Jurkat, Clone E6-1 (cell line): ENCODE measurements around the gene ADAM19. TPM values are rescaled to one million over a fixed set of nuclear protein-coding genes. Genes with fewer than 3 reads are reported as not detected.

Experiments used
- DNase-seq: peaks from one replicate; pipeline ENCODE4 v3.0.0-alpha.2; 2011; ENCODE audit warnings: low read depth, low spot score
- H3K4me3 ChIP-seq: 2 replicates; pipeline ENCODE4 v1.5.1; 2011; ENCODE audit warnings: mild to moderate bottlenecking, low read length, control low read depth, moderate library complexity
- polyA plus RNA-seq: library from polyadenylated mRNA; unstranded; fragments of >200 nt; gene quantifications from one replicate; pipeline ENCODE4 v1.2.1, GENCODE V29; 2012; ENCODE audit warnings: missing spikeins; ENCODE audit not compliant: insufficient read length, insufficient read depth

Gene ADAM19, protein sequence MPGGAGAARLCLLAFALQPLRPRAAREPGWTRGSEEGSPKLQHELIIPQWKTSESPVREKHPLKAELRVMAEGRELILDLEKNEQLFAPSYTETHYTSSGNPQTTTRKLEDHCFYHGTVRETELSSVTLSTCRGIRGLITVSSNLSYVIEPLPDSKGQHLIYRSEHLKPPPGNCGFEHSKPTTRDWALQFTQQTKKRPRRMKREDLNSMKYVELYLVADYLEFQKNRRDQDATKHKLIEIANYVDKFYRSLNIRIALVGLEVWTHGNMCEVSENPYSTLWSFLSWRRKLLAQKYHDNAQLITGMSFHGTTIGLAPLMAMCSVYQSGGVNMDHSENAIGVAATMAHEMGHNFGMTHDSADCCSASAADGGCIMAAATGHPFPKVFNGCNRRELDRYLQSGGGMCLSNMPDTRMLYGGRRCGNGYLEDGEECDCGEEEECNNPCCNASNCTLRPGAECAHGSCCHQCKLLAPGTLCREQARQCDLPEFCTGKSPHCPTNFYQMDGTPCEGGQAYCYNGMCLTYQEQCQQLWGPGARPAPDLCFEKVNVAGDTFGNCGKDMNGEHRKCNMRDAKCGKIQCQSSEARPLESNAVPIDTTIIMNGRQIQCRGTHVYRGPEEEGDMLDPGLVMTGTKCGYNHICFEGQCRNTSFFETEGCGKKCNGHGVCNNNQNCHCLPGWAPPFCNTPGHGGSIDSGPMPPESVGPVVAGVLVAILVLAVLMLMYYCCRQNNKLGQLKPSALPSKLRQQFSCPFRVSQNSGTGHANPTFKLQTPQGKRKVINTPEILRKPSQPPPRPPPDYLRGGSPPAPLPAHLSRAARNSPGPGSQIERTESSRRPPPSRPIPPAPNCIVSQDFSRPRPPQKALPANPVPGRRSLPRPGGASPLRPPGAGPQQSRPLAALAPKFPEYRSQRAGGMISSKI
- polyA plus RNA-seq, result 0.82 TPM

DNA sequence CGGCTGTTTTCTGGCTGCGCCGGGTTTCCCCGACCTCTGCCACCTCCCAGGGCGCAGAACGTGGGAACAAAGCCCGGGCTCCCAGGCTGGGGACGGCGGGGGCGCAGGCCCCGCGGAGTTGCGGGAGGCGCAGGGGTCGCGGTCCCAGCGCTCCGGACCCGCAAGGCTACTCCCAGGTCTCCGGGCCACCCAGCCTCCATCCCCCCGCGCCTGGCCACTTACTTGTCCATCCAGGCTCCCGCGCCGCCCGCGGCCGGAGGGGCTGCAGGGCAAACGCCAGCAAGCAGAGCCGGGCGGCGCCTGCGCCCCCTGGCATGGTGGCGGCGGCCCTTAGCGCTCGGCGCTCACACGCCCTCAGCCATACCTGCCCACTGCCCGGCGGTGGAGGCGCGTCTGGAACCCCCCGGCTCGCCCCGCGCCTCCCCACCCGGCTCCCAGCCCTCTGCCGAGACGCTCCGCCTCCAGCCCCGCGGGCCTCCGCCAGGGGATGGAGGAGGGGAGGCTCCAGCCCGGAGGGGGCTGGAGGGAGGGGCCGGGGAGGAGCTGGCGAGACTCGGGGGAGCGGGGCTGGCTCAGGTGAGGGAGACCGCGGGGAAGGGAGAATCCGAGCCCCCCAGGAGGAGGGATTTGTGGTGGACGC lies at the start of gene ADAM19:
TSS of gene ADAM19 (minus strand) at position 395 of the 640 bp plus-strand sequence. CDS start at position 316, 79 bp downstream.
- H3K4me3 ChIP-seq, result peak within 1 kb of the TSS; percentile 36
- no peak for DNase-seq

DNA sequence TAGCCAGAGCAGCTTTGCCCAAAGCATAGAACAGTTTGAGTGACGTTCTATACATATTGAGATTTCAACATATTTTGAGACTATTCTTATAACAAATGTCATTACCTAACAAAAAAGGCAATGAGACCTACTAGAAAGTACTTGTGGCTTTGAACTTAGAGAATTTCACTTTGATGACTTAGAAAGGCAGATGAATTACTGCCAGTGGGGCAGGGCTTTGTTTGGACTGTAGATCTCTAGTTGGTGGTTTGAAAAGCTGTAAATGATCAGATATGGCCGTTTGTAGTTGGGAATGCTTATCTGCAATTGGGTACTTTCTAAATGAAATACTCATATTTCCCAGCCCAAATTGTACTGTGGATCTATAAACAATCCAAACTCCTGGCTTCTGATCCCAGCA lies 48.6 kb upstream of the ADAM19 start:
- DNase-seq, result no peak
- H3K4me3 ChIP-seq, result no peak overlapping the region

DNA sequence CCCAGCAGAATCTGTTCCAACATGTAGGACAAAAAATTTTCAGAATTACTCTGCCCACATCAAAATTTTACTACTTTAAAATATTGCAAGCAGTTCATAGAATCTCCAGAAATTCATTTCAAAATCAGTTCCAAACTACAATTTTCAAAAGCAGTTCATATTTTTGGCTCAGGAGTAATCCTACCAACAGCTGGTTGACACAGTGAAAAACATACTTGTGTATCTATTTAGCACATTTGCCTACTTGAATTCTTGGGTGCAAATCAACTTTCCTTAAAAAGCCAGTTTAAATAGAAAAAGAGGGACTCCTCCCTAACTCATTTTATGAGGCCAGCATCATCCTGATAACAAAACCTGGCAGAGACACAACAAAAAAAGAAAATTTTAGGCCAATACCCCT lies 45.2 kb upstream of the ADAM19 start:
- DNase-seq, result no peak
- no peak overlapping the region for H3K4me3 ChIP-seq

DNA sequence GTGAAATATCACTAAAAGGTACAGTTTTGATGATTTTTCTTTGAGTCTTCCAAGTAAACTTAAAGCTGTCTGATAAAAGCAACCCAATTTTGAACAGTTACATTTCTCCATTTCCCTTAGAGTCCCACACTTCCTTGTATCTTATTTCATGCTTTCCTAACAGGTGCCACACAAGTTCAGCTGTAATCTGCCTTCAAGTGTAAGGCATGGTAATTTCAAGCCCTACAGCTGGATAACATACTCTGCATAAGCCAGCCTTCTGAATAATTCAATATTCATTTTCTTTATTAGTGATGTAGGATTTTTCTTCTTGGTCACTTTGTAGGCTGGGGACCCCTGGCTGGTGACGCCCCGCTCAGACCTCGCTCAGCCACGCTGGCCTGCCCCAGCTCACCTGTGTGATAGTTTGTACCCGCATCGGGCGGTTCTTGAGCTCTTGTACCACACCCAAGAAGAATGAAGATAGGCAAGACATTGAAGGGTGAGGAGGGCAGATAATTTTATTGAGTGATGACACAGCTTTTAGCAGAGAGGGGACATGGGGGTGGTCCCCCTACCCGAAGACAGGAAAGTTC lies 42.7 kb upstream of the ADAM19 start:
- no peak overlapping the region for H3K4me3 ChIP-seq
- no peak for DNase-seq

DNA sequence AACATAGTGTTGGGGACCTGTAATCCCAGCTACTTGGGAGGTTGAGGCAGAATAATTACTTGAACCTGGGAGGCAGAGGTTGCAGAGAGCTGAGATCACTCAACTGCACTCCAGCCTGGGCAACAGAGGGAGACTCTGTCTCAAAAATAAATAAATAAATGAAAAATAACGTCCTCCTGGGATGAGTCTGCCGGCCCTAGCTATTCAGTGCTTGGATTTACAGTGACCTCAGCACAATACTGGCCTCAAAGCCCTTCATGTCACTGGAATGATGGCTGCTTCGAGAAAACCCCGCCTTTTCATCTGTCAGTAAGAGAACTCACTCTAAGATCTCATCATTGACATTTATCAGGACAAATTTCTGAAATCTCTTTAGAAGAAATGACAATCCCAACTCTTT lies 41.2 kb upstream of the ADAM19 start:
- no peak for DNase-seq
- no peak overlapping the region for H3K4me3 ChIP-seq

DNA sequence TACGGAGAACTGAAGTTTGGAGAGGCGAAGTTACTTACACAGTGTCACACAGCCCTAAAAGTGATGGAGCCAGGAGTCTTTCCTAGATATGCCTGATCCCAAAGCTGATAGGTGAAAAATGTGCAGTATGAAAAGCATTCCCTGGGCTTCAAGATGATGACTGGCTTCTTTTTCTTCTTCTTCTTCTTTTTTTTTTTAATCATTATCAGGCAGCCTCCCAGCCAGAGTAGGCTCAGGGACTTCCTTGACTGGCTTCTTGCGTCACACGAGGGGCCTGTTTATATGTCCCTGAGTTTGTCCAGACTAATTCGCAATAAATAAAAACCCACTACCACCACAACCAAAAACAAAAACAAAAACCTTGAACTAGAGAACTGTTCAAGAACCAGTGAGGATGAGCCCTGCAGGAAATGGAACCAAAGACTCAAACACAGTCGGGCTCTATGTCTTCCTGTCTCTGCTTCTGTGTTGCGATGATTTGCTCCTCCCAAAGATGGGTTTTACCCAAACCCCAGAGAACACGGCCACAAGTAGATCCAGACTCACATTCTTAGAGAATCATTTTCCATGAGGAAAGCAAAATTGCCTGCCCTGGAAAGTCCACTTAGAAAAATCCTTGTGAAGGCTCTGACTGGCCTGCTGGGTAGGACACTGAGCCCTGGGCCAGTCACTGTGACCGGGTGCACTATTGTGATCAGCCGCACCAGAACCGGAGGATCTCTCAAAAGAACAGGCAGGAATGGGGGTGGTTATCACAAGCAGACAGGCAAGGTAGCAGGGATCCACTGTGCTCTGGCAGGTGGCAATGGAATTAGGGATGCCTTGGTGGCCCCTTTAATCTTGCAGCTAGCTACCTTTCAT lies 38.0 kb upstream of the ADAM19 start:
- no peak overlapping the region for H3K4me3 ChIP-seq
- no peak for DNase-seq

DNA sequence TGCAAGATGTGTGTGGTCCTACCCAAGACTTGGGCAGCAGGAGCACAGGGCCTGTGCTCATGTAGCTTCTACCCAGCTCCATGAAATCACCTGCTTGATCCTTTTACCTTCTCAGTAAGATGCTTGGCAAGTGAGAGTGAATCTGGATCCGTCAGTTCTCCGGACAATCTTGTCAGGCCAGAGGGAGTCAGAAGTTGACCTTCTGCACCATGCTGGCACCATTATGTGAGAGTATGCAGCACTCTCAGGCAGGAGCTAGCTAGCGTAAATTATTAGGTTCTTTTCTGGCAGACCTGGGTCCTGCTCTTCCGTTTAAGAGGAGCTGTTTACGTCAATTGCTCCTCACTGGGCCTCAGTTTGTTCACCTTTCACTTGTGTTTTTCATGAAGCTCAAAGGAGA lies 37.0 kb upstream of the ADAM19 start:
- DNase-seq, result no peak
- H3K4me3 ChIP-seq, result no peak overlapping the region

DNA sequence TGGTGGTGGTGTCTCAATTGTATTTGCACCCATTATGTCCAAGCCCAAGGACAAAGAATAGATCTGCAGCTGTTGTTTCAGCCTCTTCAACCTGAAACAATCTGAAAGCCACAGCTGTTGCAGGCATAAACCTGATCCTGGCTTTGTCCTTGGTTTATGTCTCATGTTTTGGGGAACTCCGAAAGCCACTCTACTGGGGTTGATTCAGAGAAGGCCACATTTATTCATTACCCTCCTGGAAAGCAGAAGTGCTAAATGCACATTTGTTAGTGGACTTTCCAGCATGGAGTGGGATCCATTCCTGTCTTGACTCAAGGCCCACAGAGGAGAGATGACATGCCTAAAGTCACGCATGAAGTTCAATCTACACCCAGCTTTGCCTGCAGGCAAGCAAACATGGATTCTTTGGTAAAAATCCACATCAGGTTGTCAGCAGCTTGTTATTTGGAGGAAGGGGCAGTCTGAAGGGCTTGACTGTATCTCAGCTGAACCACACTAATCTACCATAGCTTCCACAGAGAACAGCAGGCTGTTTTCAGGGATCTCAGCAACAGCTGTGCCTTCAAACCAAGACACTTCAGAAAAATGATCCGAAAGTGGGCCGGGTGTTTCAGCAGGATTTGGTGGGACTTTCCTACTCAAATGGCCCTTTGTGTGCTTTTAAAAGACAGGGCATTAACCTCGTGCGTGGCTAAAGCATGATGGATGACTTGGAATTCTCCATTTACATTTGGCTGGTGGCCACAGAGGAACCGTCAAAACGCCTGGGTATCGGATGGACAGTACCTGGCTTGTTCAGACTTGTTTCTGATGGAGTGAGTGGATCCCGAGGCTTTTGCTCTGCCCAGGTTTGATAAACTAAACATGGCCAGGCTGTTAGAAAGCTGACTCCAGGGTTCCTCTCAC lies 36.2 kb upstream of the ADAM19 start:
- no peak overlapping the region for H3K4me3 ChIP-seq
- no peak for DNase-seq

DNA sequence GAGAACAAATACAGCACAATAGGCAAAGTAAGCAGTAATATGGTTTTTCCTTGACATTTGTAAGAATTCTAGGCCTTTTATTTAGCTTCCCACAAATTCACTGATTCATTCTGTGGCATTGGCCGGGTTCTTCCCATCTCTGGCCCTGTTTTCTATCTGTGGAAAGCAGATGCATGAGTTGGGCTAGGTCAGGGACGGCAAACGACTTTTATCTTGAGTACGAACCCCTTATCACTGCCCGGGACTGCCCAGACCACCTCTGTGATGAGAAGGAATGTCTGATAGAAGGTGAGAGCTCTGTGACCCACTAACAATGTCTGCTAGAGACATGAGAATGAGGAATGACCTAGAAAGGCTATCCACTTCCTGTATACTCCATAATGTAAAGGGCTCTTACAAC lies 35.4 kb upstream of the ADAM19 start:
- no peak overlapping the region for H3K4me3 ChIP-seq
- DNase-seq, result no peak

DNA sequence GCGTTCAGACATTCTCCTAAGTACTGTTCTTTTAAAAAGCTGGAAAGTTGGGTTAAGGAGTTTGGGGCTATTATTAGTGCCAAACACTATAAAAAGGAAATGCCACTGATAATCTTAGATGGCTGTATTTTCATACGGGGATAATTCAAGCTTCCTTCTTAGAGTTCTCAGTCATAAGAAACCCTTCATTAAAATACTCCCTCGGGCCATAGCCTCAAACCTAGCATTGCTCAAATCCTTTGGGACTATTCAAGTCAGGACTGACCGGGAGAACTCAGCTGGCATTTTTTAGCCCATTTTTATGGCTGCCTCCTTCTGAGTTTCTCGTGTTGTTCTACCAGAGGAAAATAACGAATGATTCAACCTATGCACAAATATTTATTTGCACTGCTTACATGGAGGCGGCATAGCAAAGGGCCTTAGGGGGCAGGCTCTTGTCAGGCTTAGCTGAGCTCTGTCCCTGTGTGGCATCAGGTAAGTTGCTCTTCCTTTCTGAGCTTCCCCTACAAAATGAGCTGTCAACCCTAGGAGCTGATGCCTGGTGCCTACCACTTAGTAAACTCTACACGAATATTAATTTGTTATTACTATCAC lies 33.5 kb upstream of the ADAM19 start:
- DNase-seq, result no peak
- H3K4me3 ChIP-seq, result no peak overlapping the region

DNA sequence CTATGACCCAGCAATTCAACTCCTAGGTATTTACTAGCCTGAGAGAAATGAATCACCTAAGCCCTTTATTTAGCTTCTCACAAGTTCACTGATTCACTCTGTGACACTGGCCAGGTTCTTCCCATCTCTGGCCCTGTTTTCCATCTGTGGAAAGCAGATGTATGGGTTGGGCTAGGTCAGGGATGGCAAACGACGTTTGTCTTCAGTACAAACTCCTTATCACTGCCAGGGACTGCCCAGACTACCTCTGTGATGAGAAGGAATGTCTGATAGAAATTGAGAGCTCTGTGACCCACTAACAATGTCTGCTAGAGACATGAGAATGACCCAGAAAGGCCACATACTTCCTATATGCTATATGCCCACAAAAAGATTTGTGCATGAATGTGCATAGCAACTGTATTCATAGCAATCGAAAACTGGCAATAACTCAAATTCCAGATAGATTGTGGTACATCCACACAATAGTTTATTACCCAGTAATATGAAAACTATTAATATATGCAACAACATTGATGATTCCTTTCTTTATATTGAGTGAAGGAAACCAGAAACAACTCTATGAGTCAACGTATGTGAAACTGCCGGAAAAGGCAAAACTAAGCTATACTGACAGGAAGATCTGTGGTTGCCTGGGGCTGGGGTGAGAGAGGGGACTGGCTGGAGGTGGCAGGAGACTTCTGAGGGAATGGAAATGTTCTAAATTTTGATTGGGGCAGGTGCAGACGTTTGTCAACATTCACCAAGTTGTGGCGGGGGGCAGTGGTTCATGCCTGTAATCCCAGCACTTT lies 32.0 kb upstream of the ADAM19 start:
- H3K4me3 ChIP-seq, result no peak overlapping the region
- DNase-seq, result peak; percentile 88

DNA sequence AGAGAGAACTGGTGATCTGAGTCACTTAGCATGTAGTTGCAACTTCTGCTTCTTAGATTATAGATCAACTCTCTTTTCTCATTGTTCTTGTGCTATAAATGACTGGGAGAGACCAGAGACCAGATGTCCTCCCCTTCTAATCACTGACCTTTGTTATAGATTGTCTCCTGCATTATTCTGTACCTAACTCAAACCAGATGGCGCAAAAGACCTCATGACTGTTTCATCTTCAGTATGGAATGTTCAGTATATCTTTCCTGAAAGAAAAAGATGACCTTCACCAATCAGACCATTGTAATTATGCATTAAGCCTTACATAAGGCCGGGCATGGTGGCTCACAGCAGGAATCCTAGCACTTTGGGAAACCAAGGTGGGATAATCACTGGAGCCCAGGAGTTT lies 30.5 kb upstream of the ADAM19 start:
- DNase-seq, result no peak
- no peak overlapping the region for H3K4me3 ChIP-seq

DNA sequence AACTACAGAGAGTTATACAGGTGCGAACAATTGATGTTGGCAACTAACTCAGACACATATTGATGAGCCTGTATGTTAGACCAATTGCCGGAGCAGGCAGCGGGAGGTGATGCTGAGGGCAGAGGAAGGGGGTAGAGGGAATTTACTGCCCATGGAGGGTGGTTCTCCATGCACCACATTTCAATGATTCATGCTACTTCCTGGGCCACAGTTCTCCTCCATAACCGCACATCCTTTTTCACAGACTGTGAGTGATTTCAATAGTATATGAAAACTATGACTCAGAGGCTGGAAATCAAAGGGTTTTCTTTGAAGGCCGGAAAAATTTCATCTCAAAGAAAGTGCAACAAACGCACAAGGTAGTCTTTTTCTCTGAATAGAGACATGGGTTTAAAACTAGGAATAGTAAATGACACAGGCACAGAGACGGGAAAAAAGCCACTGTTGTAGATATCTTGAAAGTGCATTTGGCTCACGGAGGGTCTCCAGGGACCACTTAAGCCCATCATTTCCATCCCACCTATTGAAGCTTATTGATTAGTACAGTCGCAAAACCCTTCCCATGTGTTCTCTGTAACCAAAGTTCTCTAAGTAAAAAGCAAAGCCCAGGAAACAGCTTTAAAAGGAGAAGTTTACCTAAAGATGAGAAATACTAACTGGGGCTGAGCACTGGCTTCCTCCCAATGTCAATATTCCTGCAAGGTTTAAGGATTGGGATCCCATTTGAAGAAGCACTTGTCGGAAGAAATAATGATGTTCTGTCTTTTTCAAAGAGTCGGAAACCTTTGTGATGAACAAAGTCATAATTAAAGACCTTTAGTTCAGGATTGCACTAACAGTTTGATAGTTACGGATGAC lies 28.0 kb upstream of the ADAM19 start:
- peak; percentile 87 for DNase-seq
- no peak overlapping the region; the same call in 1 of the 2 replicates for H3K4me3 ChIP-seq

DNA sequence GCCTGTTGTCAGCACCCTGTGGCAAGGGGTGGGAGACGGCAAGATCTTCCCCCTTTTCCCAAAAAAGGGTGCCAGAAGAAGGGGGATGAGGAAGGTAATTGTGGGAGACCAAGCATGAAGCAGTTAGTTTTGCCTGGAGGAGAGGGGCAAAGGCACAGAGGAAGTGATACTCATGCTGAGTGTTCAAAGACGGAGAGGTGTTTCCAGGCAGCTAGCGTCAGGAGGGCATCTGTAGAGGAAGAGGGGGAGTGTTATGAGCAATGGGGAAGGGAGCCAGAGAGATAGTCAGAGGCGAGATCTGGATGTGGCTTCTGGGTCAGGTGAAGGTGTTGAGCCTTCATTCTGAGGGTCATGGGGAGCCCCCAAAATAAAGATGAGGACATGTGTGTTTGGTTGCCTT lies 26.9 kb upstream of the ADAM19 start:
- H3K4me3 ChIP-seq, result no peak overlapping the region
- DNase-seq, result no peak

DNA sequence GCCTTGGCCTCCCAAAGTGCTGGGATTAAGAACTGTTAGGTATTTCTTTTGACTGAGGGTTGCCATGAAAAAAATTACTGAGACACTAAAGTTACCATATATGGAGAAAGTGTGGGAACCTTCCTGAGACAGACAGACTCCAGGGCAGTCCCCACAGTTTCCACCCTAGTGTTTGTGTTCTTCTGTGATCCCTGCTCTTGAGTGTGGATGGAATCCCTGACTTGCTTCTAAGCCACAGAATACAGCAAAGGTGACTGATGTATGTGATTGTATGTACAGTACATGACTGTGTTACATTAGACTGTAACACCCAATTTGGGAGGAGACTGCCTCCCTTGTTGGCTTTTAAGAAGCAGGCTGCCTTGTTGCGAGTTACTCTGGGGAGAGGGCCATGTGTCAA lies 24.7 kb upstream of the ADAM19 start:
- no peak for DNase-seq
- no peak overlapping the region for H3K4me3 ChIP-seq

DNA sequence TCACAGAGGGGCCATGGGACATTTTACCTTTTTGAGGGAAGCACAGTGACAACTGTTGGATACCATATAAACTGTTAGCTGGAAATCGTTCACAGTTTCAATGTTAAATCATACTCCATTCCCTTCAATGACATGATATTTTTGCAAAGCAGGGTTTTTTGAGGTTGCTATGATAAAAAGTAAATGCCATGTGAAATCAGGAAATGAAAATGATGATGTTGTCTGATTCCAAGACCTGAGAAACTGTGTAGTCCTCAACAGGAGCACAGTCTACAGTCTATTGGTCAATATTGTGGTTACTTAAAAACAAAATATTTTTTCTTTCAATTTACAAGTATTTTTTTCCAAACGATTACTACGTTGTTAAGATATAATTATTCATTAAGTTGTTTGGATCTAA lies 24.0 kb upstream of the ADAM19 start:
- no peak for DNase-seq
- no peak overlapping the region for H3K4me3 ChIP-seq
